Measurements from ENCODE around the gene PLEKHG4B. TPM values are rescaled to one million over a fixed set of nuclear protein-coding genes. Genes with fewer than 3 reads are reported as not detected.

PLEKHG4B gene
- total and polyA plus RNA-seq, 4 donors = 0.05 to 0.21 TPM; not detected in 2

GRCh38 chr5:172841-173251 lies 80.9 kb downstream of the PLEKHG4B start:
- DNase-seq = no peak
- H3K4me3 ChIP-seq (ENCODE audit: low read length in 2 of 2) = no peak overlapping the region
- no peaks in the 10 kb centered on the region for H3K27me3 ChIP-seq (ENCODE audit: control insufficient read depth in 1 of 2, insufficient read depth in 2 of 2, low read length in 1 of 2)
- intact Hi-C loops (cut with DNase I) = no loop called here
- no peak for ATAC-seq (ENCODE audit: low FRiP score)
- no peak overlapping the region for H3K27ac ChIP-seq (ENCODE audit: low read depth in 1 of 2, low read length in 2 of 2)
- no peaks in the 10 kb centered on the region for H3K36me3 ChIP-seq (ENCODE audit: control insufficient read depth in 1 of 2, insufficient read depth in 2 of 2, low read length in 1 of 2)
- WGBS, 2 donors = 81 to 83% methylated on average over 17 of the region's 17 CpGs
- no peaks in the 10 kb centered on the region for H3K9me3 ChIP-seq (ENCODE audit: control insufficient read depth, low read length)
- no peaks in the 10 kb centered on the region for H3K4me1 ChIP-seq (ENCODE audit: control insufficient read depth in 1 of 2, insufficient read depth in 2 of 2, low read length in 2 of 2)

GRCh38 chr5:173392-174290 lies 81.7 kb downstream of the PLEKHG4B start:
- WGBS, 2 donors = 81% methylated on average over 22 of the region's 22 CpGs
- no peaks in the 10 kb centered on the region for H3K4me1 ChIP-seq (ENCODE audit: control insufficient read depth in 1 of 2, insufficient read depth in 2 of 2, low read length in 2 of 2)
- H3K9me3 ChIP-seq (ENCODE audit: control insufficient read depth, low read length) = no peaks in the 10 kb centered on the region
- ATAC-seq (ENCODE audit: low FRiP score) (no peak), DNase-seq (peak in 1 of 2 donors; percentile 72)
- no peaks in the 10 kb centered on the region for H3K36me3 ChIP-seq (ENCODE audit: control insufficient read depth in 1 of 2, insufficient read depth in 2 of 2, low read length in 1 of 2)
- intact Hi-C loops (cut with DNase I) = no loop called here
- H3K27ac ChIP-seq (ENCODE audit: low read depth in 1 of 2, low read length in 2 of 2) = no peak overlapping the region
- H3K27me3 ChIP-seq (ENCODE audit: control insufficient read depth in 1 of 2, insufficient read depth in 2 of 2, low read length in 1 of 2) = no peaks in the 10 kb centered on the region
- no peak overlapping the region for H3K4me3 ChIP-seq (ENCODE audit: low read length in 2 of 2)

- 92% methylated on average over 5 of the region's 5 CpGs for WGBS, 2 donors
- Histone ChIP-seq H3K27me3 (ENCODE audit: control insufficient read depth in 1 of 2, insufficient read depth in 2 of 2, low read length in 1 of 2) (no peaks in the 10 kb centered on the region), H3K27ac (ENCODE audit: low read depth in 1 of 2, low read length in 2 of 2) (no peak overlapping the region), H3K4me3 (ENCODE audit: low read length in 2 of 2) (no peak overlapping the region), H3K36me3 (ENCODE audit: control insufficient read depth in 1 of 2, insufficient read depth in 2 of 2, low read length in 1 of 2) (no peaks in the 10 kb centered on the region), H3K9me3 (ENCODE audit: control insufficient read depth, low read length) (no peaks in the 10 kb centered on the region), H3K4me1 (ENCODE audit: control insufficient read depth in 1 of 2, insufficient read depth in 2 of 2, low read length in 2 of 2) (no peaks in the 10 kb centered on the region)
- DNase-seq (no peak), ATAC-seq (ENCODE audit: low FRiP score) (no peak)
- intact Hi-C loops (cut with DNase I) = no loop called here
Measured at GRCh38 chr5:174291-174600, 82.3 kb downstream of the PLEKHG4B start.

- DNase-seq = peak in 1 of 2 donors; percentile 53
- Histone ChIP-seq H3K9me3 (ENCODE audit: control insufficient read depth, low read length) (no peaks in the 10 kb centered on the region), H3K27me3 (ENCODE audit: control insufficient read depth in 1 of 2, insufficient read depth in 2 of 2, low read length in 1 of 2) (no peaks in the 10 kb centered on the region), H3K4me1 (ENCODE audit: control insufficient read depth in 1 of 2, insufficient read depth in 2 of 2, low read length in 2 of 2) (no peaks in the 10 kb centered on the region), H3K27ac (ENCODE audit: low read depth in 1 of 2, low read length in 2 of 2) (no peak overlapping the region), H3K36me3 (ENCODE audit: control insufficient read depth in 1 of 2, insufficient read depth in 2 of 2, low read length in 1 of 2) (no peaks in the 10 kb centered on the region), H3K4me3 (ENCODE audit: low read length in 2 of 2) (no peak overlapping the region)
- intact Hi-C loops (cut with DNase I) = no loop called here
- no peak for ATAC-seq (ENCODE audit: low FRiP score)
- WGBS, 2 donors = 91 to 93% methylated on average over 16 of the region's 16 CpGs
Measured at GRCh38 chr5:174876-175465, 83.0 kb downstream of the PLEKHG4B start.

- WGBS, 2 donors = 88% methylated on average over 11 of the region's 11 CpGs
- H3K4me3 ChIP-seq (ENCODE audit: low read length in 2 of 2) = no peak overlapping the region
- H3K27ac ChIP-seq (ENCODE audit: low read depth in 1 of 2, low read length in 2 of 2) = no peak overlapping the region
- ATAC-seq (ENCODE audit: low FRiP score) (no peak), DNase-seq (peak in 1 of 2 donors; percentile 53)
- intact Hi-C loops (cut with DNase I) = no loop called here
- H3K27me3 ChIP-seq (ENCODE audit: control insufficient read depth in 1 of 2, insufficient read depth in 2 of 2, low read length in 1 of 2) = no peaks in the 10 kb centered on the region
- H3K4me1 ChIP-seq (ENCODE audit: control insufficient read depth in 1 of 2, insufficient read depth in 2 of 2, low read length in 2 of 2) = no peaks in the 10 kb centered on the region
- no peaks in the 10 kb centered on the region for H3K36me3 ChIP-seq (ENCODE audit: control insufficient read depth in 1 of 2, insufficient read depth in 2 of 2, low read length in 1 of 2)
- H3K9me3 ChIP-seq (ENCODE audit: control insufficient read depth, low read length) = no peaks in the 10 kb centered on the region
Measured at GRCh38 chr5:176296-176823, 84.4 kb downstream of the PLEKHG4B start.

GRCh38 chr5:178110-178509 lies 86.1 kb downstream of the PLEKHG4B start:
- Histone ChIP-seq H3K9me3 (ENCODE audit: control insufficient read depth, low read length) (no peaks in the 10 kb centered on the region), H3K36me3 (ENCODE audit: control insufficient read depth in 1 of 2, insufficient read depth in 2 of 2, low read length in 1 of 2) (no peaks in the 10 kb centered on the region), H3K4me3 (ENCODE audit: low read length in 2 of 2) (no peak overlapping the region), H3K4me1 (ENCODE audit: control insufficient read depth in 1 of 2, insufficient read depth in 2 of 2, low read length in 2 of 2) (no peaks in the 10 kb centered on the region), H3K27me3 (ENCODE audit: control insufficient read depth in 1 of 2, insufficient read depth in 2 of 2, low read length in 1 of 2) (no peaks in the 10 kb centered on the region), H3K27ac (ENCODE audit: low read depth in 1 of 2, low read length in 2 of 2) (no peak overlapping the region)
- peak in 1 of 2 donors; percentile 2 for DNase-seq
- intact Hi-C loops (cut with DNase I) = no loop called here
- ATAC-seq (ENCODE audit: low FRiP score) = no peak
- 71 to 75% methylated on average over 5 of the region's 5 CpGs for WGBS, 2 donors

GRCh38 chr5:179401-179800 lies 87.4 kb downstream of the PLEKHG4B start:
- WGBS, 2 donors = 85 to 90% methylated on average over 9 of the region's 9 CpGs
- Histone ChIP-seq H3K36me3 (ENCODE audit: control insufficient read depth in 1 of 2, insufficient read depth in 2 of 2, low read length in 1 of 2) (no peaks in the 10 kb centered on the region), H3K27me3 (ENCODE audit: control insufficient read depth in 1 of 2, insufficient read depth in 2 of 2, low read length in 1 of 2) (no peaks in the 10 kb centered on the region), H3K27ac (ENCODE audit: low read depth in 1 of 2, low read length in 2 of 2) (no peak overlapping the region), H3K4me1 (ENCODE audit: control insufficient read depth in 1 of 2, insufficient read depth in 2 of 2, low read length in 2 of 2) (no peaks in the 10 kb centered on the region), H3K4me3 (ENCODE audit: low read length in 2 of 2) (no peak overlapping the region), H3K9me3 (ENCODE audit: control insufficient read depth, low read length) (no peaks in the 10 kb centered on the region)
- intact Hi-C loops (cut with DNase I) = no loop called here
- DNase-seq = peak in 1 of 2 donors; percentile 11
- ATAC-seq (ENCODE audit: low FRiP score) = no peak

- H3K36me3 ChIP-seq (ENCODE audit: control insufficient read depth in 1 of 2, insufficient read depth in 2 of 2, low read length in 1 of 2) = no peaks in the 10 kb centered on the region
- DNase-seq (peak in 1 of 2 donors; percentile 10), ATAC-seq (ENCODE audit: low FRiP score) (no peak)
- H3K4me1 ChIP-seq (ENCODE audit: control insufficient read depth in 1 of 2, insufficient read depth in 2 of 2, low read length in 2 of 2) = no peaks in the 10 kb centered on the region
- no peak overlapping the region for H3K4me3 ChIP-seq (ENCODE audit: low read length in 2 of 2)
- intact Hi-C loops (cut with DNase I) = no loop called here
- H3K9me3 ChIP-seq (ENCODE audit: control insufficient read depth, low read length) = no peaks in the 10 kb centered on the region
- no peaks in the 10 kb centered on the region for H3K27me3 ChIP-seq (ENCODE audit: control insufficient read depth in 1 of 2, insufficient read depth in 2 of 2, low read length in 1 of 2)
- 74 to 75% methylated on average over 13 of the region's 13 CpGs for WGBS, 2 donors
- H3K27ac ChIP-seq (ENCODE audit: low read depth in 1 of 2, low read length in 2 of 2) = no peak overlapping the region
Measured at GRCh38 chr5:180286-180918, 88.4 kb downstream of the PLEKHG4B start.

Measured in aorta (tissue), 5 donors.